Brain microvascular endothelial cell (primary cell): ENCODE results near the gene NDUFAF5.

ENCODE experiments used
- DNase-seq: peaks from one replicate; pipeline ENCODE4 v3.0.0-alpha.2; 2020
- H3K27ac ChIP-seq: fragments of 250-450 bp; sonication (Bioruptor Pico); 2 replicates; pipeline ENCODE4 v1.5.1; 2020; ENCODE audit warnings: mild to moderate bottlenecking, moderate library complexity
- H3K27me3 ChIP-seq: fragments of 250-450 bp; sonication (Bioruptor Pico); replicated peaks from 2 replicates; pipeline ENCODE4 v1.5.1; 2020; ENCODE audit warnings: mild to moderate bottlenecking
- H3K36me3 ChIP-seq: fragments of 250-450 bp; sonication (Bioruptor Pico); replicated peaks from 2 replicates; pipeline ENCODE4 v1.5.1; 2020; ENCODE audit warnings: mild to moderate bottlenecking
- H3K4me3 ChIP-seq: 2 replicates; pipeline ENCODE4 v1.5.1; 2011; ENCODE audit warnings: low read depth, mild to moderate bottlenecking, control low read depth, low read length, moderate library complexity
- CTCF ChIP-seq: IDR thresholded peaks from 2 replicates; pipeline ENCODE4 v1.5.1; 2011; ENCODE audit warnings: low read depth, mild to moderate bottlenecking, moderate library complexity, low read length, control low read depth, inconsistent platforms; ENCODE audit errors: missing control alignments
- in situ Hi-C: cut with HindIII; loops from 2 replicates; pipeline ENCODE4 v1.10.0; 2017; ENCODE audit warnings: low sequenced_read_pairs, low pct_ligation_motif_present

Gene NDUFAF5

GRCh38 chr20:13870170-13870748 is 85.4 kb downstream of the NDUFAF5 start:
- no peaks in the 10 kb centered on the region for H3K27me3 ChIP-seq
- no peak for TF ChIP-seq CTCF
- no peak overlapping the region for H3K4me3 ChIP-seq
- no peak overlapping the region for H3K27ac ChIP-seq
- H3K36me3 ChIP-seq, result no peaks in the 10 kb centered on the region
- in situ Hi-C loops, result no loop called here
- DNase-seq, result no peak
